ENCODE results near the gene ELL. TPM values are rescaled to one million over a fixed set of nuclear protein-coding genes. Genes with fewer than 3 reads are reported as not detected.

The ELL gene
- total RNA-seq, 1 donor from 2014 or later, result 19.2 TPM

DNA sequence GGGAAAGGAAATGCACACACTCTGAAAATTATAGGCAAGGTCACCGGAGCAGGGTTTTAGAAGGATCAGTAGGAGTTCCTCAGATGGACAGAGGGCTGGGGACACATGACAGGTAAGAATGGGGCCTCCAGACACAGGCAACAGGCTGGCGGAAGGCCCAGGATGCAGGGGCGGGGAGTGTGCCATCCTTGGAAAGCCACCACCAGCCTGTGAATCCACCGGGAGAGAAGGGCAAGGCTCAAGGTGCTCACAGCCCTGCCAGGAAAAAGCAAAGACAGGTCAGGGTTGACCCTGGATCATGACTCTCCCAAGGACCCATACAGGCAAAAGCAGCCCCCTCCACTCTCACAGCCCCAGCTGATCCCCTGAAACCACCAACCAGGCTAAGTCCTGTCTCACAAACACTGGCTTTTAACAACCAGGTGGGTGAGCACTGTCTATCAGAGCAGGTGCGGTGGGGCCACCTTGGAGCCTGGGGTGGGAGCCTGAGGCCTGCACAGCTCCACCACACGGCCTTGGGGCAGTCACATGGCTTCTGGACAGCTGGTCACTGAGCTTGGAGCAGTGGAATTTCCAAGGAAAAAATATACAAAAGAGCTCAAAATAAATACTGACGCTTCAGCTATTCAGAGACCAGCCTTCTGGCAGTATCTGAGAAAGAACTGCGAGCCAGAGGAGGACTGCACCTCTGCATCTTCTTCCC, 48.7 kb downstream of the ELL start:
- no peaks in the 10 kb centered on the region for H3K9me3 Mint-ChIP-seq
- H3K36me3 Mint-ChIP-seq, result peaks cover 2% of the 10 kb centered on the region
- H3K4me1 Mint-ChIP-seq, result no peaks in the 10 kb centered on the region
- no peaks in the 10 kb centered on the region for H3K27me3 Mint-ChIP-seq (ENCODE audit: low read depth)
- no peak overlapping the region for H3K27ac Mint-ChIP-seq
- H3K4me3 Mint-ChIP-seq, result no peak overlapping the region
- no peak for DNase-seq (ENCODE audit: low spot score in 2 of 2, unreplicated experiment in 2 of 2)
- TF ChIP-seq, protein P1, sequence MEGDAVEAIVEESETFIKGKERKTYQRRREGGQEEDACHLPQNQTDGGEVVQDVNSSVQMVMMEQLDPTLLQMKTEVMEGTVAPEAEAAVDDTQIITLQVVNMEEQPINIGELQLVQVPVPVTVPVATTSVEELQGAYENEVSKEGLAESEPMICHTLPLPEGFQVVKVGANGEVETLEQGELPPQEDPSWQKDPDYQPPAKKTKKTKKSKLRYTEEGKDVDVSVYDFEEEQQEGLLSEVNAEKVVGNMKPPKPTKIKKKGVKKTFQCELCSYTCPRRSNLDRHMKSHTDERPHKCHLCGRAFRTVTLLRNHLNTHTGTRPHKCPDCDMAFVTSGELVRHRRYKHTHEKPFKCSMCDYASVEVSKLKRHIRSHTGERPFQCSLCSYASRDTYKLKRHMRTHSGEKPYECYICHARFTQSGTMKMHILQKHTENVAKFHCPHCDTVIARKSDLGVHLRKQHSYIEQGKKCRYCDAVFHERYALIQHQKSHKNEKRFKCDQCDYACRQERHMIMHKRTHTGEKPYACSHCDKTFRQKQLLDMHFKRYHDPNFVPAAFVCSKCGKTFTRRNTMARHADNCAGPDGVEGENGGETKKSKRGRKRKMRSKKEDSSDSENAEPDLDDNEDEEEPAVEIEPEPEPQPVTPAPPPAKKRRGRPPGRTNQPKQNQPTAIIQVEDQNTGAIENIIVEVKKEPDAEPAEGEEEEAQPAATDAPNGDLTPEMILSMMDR (IDR thresholded peaks at IDR 0.05; ENCODE audit: unreplicated experiment), result no peak

DNA sequence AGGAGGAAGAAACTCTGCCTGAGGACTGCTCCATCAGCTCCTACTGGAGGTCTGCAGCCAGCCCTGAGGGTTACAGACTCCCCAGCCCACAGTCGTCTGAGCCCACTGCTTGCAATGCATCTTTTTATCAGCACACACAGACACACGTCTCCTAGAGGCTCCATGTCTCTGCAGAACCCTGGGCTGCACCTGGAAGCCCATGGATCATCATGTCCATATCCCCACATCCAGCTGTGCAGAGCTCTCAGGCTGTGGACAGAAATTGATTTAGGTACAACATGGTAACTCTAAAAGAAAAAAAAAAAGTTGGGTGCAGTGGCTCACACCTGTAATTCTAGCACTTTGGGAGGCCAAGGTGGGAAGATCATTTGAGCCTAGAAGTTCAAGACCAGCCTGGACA, 51.1 kb downstream of the ELL start:
- Mint-ChIP-seq H3K9me3 (no peaks in the 10 kb centered on the region), H3K27ac (no peak overlapping the region), H3K4me3 (no peak overlapping the region), H3K4me1 (no peaks in the 10 kb centered on the region), H3K27me3 (ENCODE audit: low read depth) (no peaks in the 10 kb centered on the region), H3K36me3 (peaks cover 2% of the 10 kb centered on the region)
- no peak for DNase-seq (ENCODE audit: low spot score in 2 of 2, unreplicated experiment in 2 of 2)
- TF ChIP-seq, protein P1 (IDR thresholded peaks at IDR 0.05; ENCODE audit: unreplicated experiment), result no peak

DNA sequence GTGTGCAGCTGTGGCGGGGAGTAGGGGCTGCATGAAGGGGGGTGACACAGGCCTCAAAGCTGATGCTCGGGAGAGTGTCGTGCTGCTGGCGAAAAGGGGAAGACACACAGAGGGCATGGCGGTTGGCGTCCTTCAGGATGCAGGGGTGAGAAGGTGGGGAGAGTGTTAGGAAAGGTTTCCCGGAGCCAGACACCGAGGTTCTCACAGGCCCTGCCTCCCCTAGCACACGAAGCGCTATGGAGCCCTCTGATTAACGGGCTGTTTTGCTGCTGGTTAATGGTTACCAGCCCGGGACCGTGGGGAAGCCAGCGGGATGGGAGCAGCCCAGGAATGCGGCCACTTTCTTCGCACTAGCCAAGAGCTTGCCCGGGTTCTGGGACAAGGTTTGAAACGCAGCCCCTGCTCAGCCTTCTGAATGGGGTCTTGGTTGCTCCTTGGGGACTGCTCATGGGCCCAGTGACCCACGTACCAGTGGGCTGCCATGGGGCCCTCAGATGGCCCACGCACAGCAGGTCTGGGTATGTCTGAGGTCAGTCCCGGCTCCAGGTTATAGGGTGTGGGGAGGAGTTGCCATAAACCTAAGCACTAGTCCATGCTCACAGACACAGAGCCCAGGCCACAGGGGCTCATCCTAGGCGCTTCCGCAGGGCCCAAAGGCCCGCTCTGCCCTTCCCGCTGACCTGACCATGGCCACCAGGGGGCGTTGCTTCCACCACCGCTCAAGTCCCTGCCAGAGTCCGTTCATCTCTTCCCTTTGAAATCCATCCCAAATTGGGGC, 52.6 kb downstream of the ELL start:
- peak in 1 of 2 experiments; percentile 78 for DNase-seq (ENCODE audit: low spot score in 2 of 2, unreplicated experiment in 2 of 2)
- no peaks in the 10 kb centered on the region for H3K9me3 Mint-ChIP-seq
- no peaks in the 10 kb centered on the region for H3K27me3 Mint-ChIP-seq (ENCODE audit: low read depth)
- no peak overlapping the region for H3K27ac Mint-ChIP-seq
- no peak overlapping the region for H3K4me3 Mint-ChIP-seq
- TF ChIP-seq, protein P1 (IDR thresholded peaks at IDR 0.05; ENCODE audit: unreplicated experiment), result peak; percentile 90
- H3K4me1 Mint-ChIP-seq, result no peaks in the 10 kb centered on the region
- H3K36me3 Mint-ChIP-seq, result peaks cover 8% of the 10 kb centered on the region

DNA sequence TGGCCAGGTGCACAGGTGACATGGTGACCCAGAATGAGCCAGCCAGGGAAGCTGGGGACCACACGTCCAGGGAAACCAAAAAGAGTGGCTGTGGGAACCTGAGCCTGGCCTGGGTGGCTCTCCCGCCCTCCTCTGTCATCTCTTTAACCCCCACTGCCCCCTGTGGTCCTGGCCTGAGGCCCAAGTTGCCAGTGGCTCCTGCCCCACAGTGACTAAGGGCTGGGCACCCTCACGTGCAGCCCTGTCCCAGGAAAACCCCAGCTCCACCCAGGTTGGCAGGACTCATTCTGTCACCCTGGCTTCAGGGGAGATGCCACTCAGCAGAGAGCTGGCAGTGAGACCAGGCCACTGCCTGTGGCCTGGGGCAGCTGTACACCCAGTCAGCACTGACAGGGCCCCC, 53.4 kb downstream of the ELL start:
- TF ChIP-seq, protein P1 (IDR thresholded peaks at IDR 0.05; ENCODE audit: unreplicated experiment), result no peak
- DNase-seq (ENCODE audit: low spot score in 2 of 2, unreplicated experiment in 2 of 2), result no peak
- Mint-ChIP-seq H3K27ac (no peak overlapping the region), H3K36me3 (peaks cover 8% of the 10 kb centered on the region), H3K9me3 (no peaks in the 10 kb centered on the region), H3K27me3 (ENCODE audit: low read depth) (no peaks in the 10 kb centered on the region), H3K4me1 (no peaks in the 10 kb centered on the region), H3K4me3 (no peak overlapping the region)

DNA sequence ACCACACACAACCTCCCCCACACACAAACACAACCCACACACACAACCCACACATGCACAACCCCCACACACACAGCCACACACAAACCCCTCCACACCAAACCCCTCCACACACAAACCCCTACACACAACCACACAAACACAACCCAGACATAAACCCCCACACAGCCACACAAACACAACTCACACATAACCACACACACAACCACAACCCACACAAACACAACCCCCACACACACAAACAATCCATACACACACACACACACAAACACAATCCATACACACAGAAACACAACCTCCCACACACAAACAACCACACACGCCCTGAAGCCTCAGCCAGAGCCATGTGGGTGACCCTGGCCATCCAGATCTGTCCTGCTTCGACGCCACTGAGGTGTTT, 53.9 kb downstream of the ELL start:
- DNase-seq (ENCODE audit: low spot score in 2 of 2, unreplicated experiment in 2 of 2), result no peak
- no peaks in the 10 kb centered on the region for H3K9me3 Mint-ChIP-seq
- H3K36me3 Mint-ChIP-seq, result peaks cover 8% of the 10 kb centered on the region
- TF ChIP-seq, protein P1 (IDR thresholded peaks at IDR 0.05; ENCODE audit: unreplicated experiment), result no peak
- H3K4me1 Mint-ChIP-seq, result no peaks in the 10 kb centered on the region
- no peaks in the 10 kb centered on the region for H3K27me3 Mint-ChIP-seq (ENCODE audit: low read depth)
- H3K27ac Mint-ChIP-seq, result no peak overlapping the region
- no peak overlapping the region for H3K4me3 Mint-ChIP-seq
